NCI-H345 treated with DMSO at 0.1 percent for 48 hours (cell line): ENCODE measurements around the gene WNT3A.
"Not testable (repeated sequence)": the region's sequence is repeated elsewhere in the genome, so short reads cannot be mapped to it uniquely, and the experiment has no call there.

Experiments used
- DNase-seq: peaks from one replicate; lab custom pipeline; 2025; ENCODE audit not compliant: unreplicated experiment; lab: John Stamatoyannopoulos, UW

WNT3A gene

GRCh38 chr1:228011721-228012311 lies 5.0 kb downstream of the WNT3A start:
- DNase-seq: no peak

GRCh38 chr1:228012555-228012954 lies 5.8 kb downstream of the WNT3A start:
- no peak for DNase-seq

- no peak for DNase-seq
Measured at GRCh38 chr1:228013131-228013934, 6.5 kb downstream of the WNT3A start.

GRCh38 chr1:228013935-228014930 lies 7.4 kb downstream of the WNT3A start:
- no peak for DNase-seq

DNA sequence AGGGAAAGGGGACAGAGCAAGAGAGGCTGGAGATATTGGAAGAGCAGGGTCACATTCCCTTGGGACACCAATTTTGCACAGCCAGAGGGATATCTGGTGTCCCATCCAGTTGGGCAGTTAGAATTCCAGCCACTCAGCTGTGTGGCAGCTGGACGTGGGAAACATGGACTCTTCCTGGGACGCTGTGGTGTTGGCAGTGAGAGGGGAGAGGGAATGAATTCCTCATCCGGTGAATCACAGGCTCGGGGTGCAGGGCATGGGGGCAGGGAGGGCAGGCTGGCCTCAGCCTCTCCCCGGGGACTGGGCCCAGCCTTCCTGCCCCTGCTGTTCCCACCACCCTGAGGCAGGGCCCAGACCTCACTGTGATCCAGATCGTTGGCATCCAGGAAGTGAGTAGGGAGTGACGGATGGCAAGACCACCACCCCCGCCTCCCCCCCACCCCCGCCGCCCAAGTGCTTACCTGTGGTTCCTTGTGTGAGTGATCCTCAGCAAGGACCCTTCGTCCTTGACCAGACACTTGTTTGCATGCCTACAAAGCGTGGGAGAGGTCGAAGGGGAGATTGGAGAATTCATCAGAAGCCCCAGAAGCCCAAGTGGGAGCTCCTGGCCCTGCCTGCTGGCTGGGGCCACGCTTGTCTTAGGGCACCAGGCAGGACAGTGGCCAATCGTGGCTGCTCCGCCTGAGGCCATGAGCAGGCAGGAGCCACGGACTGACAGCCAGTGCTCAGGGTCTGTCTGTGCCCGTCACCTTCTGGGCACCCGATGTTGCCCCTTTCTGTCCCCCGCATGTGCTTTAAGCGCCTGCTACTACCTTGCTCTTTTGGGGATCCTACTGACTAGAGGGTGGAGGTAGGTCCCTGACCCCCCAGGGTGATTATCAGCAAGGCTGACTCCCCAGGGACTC lies 8.7 kb downstream of the WNT3A start:
- no peak for DNase-seq

DNA sequence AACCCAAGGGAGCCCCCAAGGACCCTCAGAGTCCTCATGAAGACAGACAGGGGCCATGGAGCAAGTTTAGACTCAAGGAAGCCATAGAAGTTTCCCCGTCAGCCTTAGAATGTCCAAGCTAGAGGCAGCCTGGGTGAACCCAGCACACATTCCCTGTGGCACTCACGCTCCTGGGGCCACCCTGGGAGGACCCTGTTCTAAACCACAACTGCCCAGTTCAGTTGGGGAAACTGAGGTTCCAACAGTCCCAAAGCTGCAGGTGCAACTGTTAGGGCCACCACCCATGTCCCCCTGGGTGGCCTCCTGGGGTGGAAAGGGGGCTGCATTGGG lies 9.3 kb downstream of the WNT3A start:
- DNase-seq: no peak

GRCh38 chr1:228016653-228017355 lies 10.0 kb downstream of the WNT3A start:
- no peak for DNase-seq

GRCh38 chr1:228017356-228018124 lies 10.7 kb downstream of the WNT3A start:
- no peak for DNase-seq

GRCh38 chr1:228018125-228018398 lies 11.3 kb downstream of the WNT3A start:
- DNase-seq: no peak

DNA sequence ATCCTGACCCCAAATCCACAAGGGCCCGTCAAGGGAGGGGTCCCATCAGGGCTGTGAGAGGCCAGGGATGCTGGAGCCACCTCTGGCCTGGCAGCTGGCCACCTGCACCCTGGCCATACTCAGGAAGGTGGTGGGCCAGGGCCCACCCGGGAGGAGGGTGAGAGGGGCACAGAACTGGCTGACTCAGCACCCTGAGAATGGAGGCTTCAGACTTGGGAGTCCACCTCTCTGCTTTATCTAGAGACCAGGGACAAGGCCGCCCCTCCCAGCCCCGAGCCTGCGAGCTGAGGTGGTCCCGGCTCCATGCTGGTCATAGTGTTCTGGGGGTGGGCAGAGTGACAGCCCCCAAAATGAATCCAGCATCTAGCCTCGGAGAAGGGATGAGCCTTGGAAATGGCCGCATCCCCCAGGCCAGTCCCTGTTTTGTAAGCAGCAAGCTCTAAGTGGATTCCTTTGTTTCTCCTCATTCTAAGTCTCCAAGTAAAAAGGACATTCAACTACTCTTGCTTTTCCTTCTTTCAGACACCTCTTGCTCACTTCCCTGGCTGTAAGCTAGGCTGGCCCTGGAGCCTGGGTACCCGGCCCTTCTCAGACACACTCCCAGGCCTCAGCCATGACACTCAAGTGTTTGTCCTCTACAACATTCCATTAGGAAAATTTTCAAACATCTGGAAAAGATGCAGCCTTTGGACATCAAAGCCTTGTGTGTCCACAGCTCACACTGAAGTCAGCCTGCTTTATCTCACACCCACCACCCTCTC lies 12.3 kb downstream of the WNT3A start:
- no peak for DNase-seq

- DNase-seq: not testable (repeated sequence)
Measured at GRCh38 chr1:228019722-228020083, 12.9 kb downstream of the WNT3A start.

DNA sequence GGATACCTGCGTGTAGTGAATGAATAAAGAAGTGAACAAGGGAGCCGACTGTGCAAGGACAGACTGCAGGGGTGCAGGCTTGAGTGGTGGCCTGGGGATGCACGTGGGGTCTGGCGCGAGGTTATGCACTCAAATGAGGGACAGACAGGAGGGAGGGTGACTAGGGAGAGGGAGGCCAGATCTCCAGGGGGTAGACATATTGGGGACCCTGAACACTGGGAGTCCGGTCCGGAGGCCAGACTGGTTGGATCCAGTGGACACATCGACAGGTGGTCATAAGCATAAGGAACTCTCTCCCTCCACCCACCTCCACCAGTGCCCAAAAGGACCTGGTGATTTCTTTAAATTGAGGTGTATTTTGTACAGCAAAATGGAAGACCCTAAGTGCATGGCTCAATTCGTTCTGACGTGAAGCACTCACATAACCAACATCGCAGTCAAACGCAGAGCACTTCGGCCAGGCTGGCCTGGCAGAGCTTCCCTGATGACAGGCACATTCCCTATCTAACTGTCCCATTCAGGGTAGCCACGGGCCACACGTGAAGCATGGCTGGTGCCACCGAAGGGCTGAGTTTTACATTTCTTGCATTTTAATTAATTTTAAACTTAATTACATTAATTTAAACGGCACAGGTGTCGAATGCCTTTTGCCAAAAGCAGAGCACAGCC lies 14.0 kb downstream of the WNT3A start:
- no peak for DNase-seq

- no peak for DNase-seq
Measured at GRCh38 chr1:228021355-228022030, 14.7 kb downstream of the WNT3A start.

GRCh38 chr1:228022571-228023293 lies 15.9 kb downstream of the WNT3A start:
- DNase-seq: no peak

GRCh38 chr1:228023294-228023639 lies 16.5 kb downstream of the WNT3A start:
- no peak for DNase-seq

DNA sequence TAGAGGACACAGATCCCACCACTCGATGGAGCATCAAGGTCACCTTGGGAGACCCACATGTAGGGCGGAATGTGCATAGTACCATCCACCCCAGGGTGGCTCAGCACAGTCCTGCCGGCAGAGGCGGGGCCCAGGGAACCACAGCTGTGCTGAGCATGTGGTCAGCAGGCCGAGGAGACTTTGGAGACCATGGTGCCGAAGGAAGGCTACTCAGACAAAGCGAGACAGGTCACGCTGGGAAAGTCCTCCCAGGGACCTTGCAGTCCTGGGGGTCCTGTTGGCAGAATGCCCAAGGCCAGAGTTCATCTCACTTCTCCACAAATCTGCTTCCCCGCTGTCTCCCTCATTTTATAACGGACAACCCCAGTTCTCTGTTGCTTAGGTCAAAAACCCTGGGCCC lies 22.5 kb downstream of the WNT3A start:
- no peak for DNase-seq
